Activated CD4-positive, alpha-beta T cell treated with anti-CD3 and anti-CD28 coated beads for 1 hour (primary cell): ENCODE data around the gene LDB1.
A peak's percentile ranks its signal among the peaks of the same experiment; 100 is the strongest.

Experiments
- DNase-seq: peaks from one replicate; pipeline ENCODE4 v3.0.0-alpha.2; 2020

Gene LDB1

GRCh38 chr10:102120142-102120990, at the start of gene LDB1:
LDB1 (minus strand) TSS chr10:102120368; CDS start chr10:102120110, 258 bp downstream.
- DNase-seq = peak; percentile 48

- no peak for DNase-seq
These were observed 47.7 kb upstream of the LDB1 start for GRCh38 chr10:102167861-102168260.

- DNase-seq = no peak
These were observed 43.3 kb upstream of the LDB1 start for GRCh38 chr10:102163342-102163989.

- DNase-seq = no peak
These were observed 39.7 kb upstream of the LDB1 start for GRCh38 chr10:102159831-102160230.

GRCh38 chr10:102159051-102159597, 39.0 kb upstream of the LDB1 start:
- no peak for DNase-seq

- no peak for DNase-seq
These were observed 37.1 kb upstream of the LDB1 start for GRCh38 chr10:102157224-102157623.

- no peak for DNase-seq
These were observed 34.4 kb upstream of the LDB1 start for GRCh38 chr10:102154466-102155116.

GRCh38 chr10:102153093-102153620, 33.0 kb upstream of the LDB1 start:
- DNase-seq = no peak

GRCh38 chr10:102152545-102152890, 32.4 kb upstream of the LDB1 start:
- DNase-seq = no peak

GRCh38 chr10:102151774-102152544, 31.8 kb upstream of the LDB1 start, which contains the start of gene NOLC1:
NOLC1 (plus strand) TSS chr10:102152389; CDS start chr10:102152411, 22 bp downstream.
- peak; percentile 100 for DNase-seq

- DNase-seq = no peak
These were observed 31.0 kb upstream of the LDB1 start for GRCh38 chr10:102150970-102151773.

GRCh38 chr10:102148275-102148674, 28.1 kb upstream of the LDB1 start:
- no peak for DNase-seq

GRCh38 chr10:102147561-102147960, 27.4 kb upstream of the LDB1 start:
- DNase-seq = no peak

- no peak for DNase-seq
These were observed 26.8 kb upstream of the LDB1 start for GRCh38 chr10:102146971-102147428.

GRCh38 chr10:102141583-102142107, 21.5 kb upstream of the LDB1 start:
- DNase-seq = no peak

- DNase-seq = no peak
These were observed 20.9 kb upstream of the LDB1 start for GRCh38 chr10:102140913-102141540.

- no peak for DNase-seq
These were observed 20.1 kb upstream of the LDB1 start for GRCh38 chr10:102140218-102140617.

- DNase-seq = no peak
These were observed 19.3 kb upstream of the LDB1 start for GRCh38 chr10:102139281-102140110.

GRCh38 chr10:102135956-102136526, 15.9 kb upstream of the LDB1 start:
- DNase-seq = no peak
